GM12872 (cell line): ENCODE measurements around the gene RRP1.

Experiments
- TF ChIP-seq, protein P1 (sequence below): IDR thresholded peaks from 3 replicates; pipeline ENCODE4 v1.5.1; 2011; ENCODE audit warnings: low read depth, mild to moderate bottlenecking, low read length, moderate library complexity; ENCODE audit not compliant: insufficient read depth

The RRP1 gene

DNA sequence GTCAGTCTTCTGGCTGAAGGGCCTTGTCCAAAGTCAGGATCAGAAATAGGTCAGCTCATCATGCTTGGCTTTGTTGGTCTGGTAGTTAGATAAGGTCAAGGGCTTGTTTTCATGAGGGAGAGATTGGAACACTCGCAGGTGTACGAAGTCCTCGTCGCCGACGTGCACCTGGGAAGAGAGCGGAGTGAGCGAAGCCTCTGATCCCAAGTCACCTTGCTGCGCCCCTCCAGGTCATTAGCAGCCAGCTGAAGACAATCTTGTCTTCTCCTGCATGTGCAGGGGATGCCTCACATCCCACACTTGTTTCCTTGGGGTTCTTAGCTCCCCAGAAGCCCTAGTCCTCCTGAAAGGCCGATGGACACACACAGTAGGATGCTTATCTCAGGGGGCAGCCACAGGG lies 15.2 kb upstream of the RRP1 start:
- TF ChIP-seq, protein P1, sequence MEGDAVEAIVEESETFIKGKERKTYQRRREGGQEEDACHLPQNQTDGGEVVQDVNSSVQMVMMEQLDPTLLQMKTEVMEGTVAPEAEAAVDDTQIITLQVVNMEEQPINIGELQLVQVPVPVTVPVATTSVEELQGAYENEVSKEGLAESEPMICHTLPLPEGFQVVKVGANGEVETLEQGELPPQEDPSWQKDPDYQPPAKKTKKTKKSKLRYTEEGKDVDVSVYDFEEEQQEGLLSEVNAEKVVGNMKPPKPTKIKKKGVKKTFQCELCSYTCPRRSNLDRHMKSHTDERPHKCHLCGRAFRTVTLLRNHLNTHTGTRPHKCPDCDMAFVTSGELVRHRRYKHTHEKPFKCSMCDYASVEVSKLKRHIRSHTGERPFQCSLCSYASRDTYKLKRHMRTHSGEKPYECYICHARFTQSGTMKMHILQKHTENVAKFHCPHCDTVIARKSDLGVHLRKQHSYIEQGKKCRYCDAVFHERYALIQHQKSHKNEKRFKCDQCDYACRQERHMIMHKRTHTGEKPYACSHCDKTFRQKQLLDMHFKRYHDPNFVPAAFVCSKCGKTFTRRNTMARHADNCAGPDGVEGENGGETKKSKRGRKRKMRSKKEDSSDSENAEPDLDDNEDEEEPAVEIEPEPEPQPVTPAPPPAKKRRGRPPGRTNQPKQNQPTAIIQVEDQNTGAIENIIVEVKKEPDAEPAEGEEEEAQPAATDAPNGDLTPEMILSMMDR: no peak

DNA sequence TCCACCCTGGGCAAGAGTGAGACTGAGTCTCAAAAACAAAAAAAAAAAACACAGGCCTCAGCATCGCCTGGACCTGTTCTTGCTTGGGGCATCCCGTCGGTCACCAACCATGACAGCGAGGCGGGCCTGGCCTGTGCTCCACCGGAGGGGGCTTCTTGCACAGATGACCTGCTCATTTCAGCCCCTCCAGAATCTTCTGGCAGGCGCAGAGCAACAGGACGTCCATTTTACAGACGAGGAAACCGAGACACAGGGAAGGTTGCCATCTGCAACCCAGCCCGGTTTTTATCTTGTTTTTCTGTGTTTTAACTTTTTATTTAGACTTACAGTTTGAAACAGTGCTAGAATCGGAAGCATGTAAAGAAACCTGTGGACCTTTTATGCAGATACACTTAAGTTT lies 14.2 kb upstream of the RRP1 start:
- TF ChIP-seq, protein P1: no peak

DNA sequence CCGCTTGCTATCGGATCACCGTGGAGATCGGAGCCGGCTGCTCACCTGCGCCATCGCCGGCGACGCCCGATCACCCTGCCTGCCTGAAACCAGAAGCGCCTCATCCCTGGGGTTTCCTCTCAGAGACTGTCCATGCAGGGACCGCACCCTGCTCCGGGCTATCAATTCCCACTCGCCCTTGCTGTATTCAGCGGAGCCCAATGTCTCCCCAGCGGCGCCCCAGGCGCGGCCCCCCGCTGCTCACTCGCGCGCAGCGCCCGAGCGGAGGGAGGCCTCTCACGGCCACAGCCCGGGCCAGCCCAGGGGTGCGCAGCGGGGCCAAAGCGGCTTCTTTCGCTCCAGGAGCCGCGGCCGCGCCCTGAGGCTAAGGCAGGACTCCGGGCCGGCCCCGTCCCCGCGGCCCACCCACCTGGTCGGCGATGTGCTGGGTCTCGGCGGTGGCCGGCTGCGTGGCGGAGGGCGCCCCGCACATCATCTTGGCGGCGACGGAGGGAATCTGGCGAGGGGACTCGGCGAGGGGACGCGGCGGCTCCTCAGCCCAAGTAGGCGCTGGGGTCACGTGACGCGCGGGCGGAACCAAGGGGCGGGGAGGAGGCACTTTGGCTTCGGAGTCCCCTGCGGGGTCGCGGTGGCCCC lies 13.5 kb upstream of the RRP1 start, which contains the start of gene CSTB:
Gene CSTB, minus strand, starts transcription at position 514 of the 636 bp plus-strand sequence. Its CDS starts 39 bp downstream, at position 475.
- TF ChIP-seq, protein P1: no peak

DNA sequence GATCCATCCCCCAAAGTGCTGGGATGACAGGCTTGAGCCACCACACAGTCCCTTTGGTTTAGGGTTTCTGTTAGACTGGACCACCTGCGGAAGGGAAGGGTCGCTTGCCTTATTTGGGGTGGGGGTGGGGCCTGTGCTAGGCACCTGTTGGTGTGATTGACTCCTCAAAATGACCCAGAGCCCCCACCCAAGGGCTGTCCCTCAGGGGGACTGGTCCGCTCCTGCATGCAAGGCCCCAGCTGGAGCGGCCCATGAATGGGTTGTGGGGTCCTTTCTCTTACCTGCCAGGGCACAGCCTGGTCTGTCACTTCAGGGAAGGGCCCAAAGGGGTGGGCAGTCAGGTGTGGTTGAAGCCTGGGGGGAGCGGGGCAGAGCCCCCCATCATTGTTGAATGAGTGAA lies 11.4 kb upstream of the RRP1 start:
- TF ChIP-seq, protein P1: no peak

DNA sequence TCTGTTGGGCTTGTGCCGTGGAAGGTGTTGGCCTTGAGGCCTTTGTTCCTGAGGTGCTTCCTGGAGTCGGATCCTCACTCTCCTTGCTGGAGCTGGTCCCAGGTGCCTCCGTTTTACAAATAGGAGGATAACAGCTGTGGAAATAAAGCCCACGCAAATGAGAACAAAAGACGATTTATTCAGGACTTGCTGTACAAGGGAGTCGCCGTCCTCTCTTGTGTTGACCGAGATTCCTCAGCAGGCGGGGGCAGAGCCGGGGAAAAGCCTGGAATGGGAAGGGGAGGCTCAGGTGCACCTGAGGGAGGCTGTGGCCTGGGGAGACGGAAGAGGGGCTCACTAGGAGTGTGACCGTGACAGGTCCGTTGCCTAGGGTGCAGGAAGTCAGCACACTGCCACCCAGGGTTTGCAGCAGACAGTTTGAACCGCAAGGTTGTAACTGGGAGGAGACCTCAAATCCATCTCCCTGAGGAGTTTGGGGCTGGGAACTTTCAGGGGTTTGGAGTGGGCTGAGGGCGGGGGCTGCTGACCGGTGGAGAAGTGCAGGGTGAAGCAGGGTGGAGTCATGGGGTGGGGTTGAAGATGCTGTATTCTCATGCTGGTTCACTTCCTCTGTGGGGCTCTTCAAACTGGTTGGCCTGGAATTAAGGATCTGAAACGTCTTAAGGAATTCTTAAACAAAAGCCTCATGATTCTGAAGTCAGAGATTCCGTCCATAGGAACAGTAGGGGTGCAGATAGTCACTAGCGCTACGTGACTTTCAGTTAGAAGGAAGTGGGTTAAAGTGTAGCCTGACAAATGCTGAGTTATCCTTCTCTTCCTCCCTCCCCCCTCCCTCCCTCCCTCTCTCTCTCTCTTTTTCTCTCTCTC lies 10.7 kb upstream of the RRP1 start:
- TF ChIP-seq, protein P1: no peak

DNA sequence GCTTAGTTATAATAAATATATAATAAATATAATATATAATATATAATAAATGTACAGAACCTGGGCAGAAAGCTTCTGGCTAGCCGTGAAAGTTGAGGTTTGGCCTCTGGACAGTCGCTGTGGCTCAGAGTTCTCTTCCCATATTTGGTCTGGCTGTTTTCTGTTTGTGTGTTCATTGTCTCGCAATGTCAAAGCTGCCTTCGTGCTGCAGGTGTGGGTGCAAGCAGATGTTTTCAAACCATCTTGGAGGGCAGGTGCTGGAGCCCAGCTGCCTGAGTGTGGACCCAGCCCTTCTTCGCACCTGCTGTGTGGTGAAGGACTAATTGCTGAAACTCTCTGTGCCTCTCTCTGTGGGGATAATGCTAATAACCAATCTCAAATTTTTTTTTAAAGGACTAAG lies 9.7 kb upstream of the RRP1 start:
- TF ChIP-seq, protein P1: no peak

DNA sequence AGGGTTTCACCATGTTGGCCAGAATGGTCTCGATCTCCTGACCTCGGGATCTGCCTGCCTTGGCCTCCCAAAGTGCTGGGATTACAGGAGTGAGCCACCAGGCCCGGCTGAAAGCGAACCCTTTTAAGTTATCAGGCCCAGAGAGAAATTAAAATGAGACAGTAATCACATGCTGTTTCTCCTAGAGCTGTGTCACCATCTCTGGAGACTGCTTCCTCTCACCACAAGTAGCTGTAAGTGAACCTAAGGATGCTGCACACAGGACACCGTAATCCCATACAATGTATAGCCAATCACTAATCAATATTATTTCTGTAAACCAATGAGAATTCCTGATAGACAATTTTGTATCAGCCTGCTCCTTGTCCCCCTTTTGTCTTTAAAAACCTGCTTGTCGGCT lies 7.5 kb upstream of the RRP1 start:
- TF ChIP-seq, protein P1: no peak
